ENCODE measurements around the gene PPP4R3B.

Gene PPP4R3B

DNA sequence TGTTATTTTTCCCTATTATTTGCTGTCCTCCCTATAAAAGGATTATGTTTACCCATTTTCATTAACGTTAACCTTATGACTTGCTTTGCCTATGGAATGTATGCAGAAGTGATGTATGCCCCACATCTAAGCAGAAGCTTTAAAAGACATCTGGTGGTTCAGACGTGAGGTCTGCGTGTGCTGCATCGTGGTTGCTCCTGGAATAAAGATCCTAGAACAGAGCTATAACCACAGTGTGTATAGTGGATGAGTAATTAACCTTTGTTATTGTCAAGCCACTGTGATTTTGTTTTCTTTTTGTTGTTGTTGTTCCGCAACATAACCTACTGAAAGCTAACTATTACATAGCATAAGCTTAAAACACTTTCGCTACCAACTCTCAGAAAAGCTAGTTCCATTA is 118.8 kb downstream of the PPP4R3B start:
- Histone ChIP-seq H3K4me3 (ENCODE audit: low read length, poor library complexity, severe bottlenecking) (no peak overlapping the region), H3K9me2 (replicated peaks; ENCODE audit: low read depth, low read length) (no peaks in the 10 kb centered on the region), H4K20me1 (ENCODE audit: insufficient read depth, low read length, poor library complexity, severe bottlenecking) (no peaks in the 10 kb centered on the region), H3F3A (ENCODE audit: low read depth) (no peaks in the 10 kb centered on the region), H3K27me3 (ENCODE audit: insufficient read depth, low read length, poor library complexity, severe bottlenecking) (no peaks in the 10 kb centered on the region), H2AFZ (ENCODE audit: low read length) (no peak overlapping the region), H3K9ac (ENCODE audit: low read depth, low read length, poor library complexity, severe bottlenecking) (no peak overlapping the region), H3K79me2 (ENCODE audit: insufficient read depth, low read length) (no peaks in the 10 kb centered on the region), H3K4me1 (ENCODE audit: insufficient read depth, low read length, poor library complexity, severe bottlenecking) (no peaks in the 10 kb centered on the region), H3K9me3 (ENCODE audit: insufficient read depth, low read depth, low read length) (no peaks in the 10 kb centered on the region), H3K36me3 (ENCODE audit: insufficient read depth, low read length) (no peaks in the 10 kb centered on the region), H3K4me2 (ENCODE audit: low read depth, low read length, poor library complexity, severe bottlenecking) (no peak overlapping the region)
- TF ChIP-seq CTCF (conservative IDR thresholded peaks at IDR 0.05; ENCODE audit: low read length) (no peak), EZH2phosphoT487 (IDR thresholded peaks at IDR 0.05; ENCODE audit: borderline replicate concordance) (no peak)
